Skeletal muscle satellite cell (primary cell): ENCODE measurements around the gene USP20.

Experiments
- H3K27me3 ChIP-seq: 2 replicates; pipeline ENCODE4 v1.7.0; 2013; ENCODE audit warnings: low read length; ENCODE audit not compliant: control insufficient read depth, insufficient read depth
- H3K36me3 ChIP-seq: 2 replicates; pipeline ENCODE4 v1.7.0; 2013; ENCODE audit warnings: mild to moderate bottlenecking, control low read depth, low read length; ENCODE audit not compliant: insufficient read depth
- H3K4me1 ChIP-seq: 2 replicates; pipeline ENCODE4 v1.7.0; 2013; ENCODE audit warnings: low read length; ENCODE audit not compliant: control insufficient read depth, insufficient read depth
- H3K4me2 ChIP-seq: 2 replicates; pipeline ENCODE4 v1.7.0; 2013; ENCODE audit warnings: mild to moderate bottlenecking, low read length
- H3K4me3 ChIP-seq: 2 replicates; pipeline ENCODE4 v1.7.0; 2013; ENCODE audit warnings: low read length
- H3K9ac ChIP-seq: 2 replicates; pipeline ENCODE4 v1.7.0; 2013; ENCODE audit warnings: mild to moderate bottlenecking, low read depth, low read length, moderate library complexity
- H3K9me3 ChIP-seq: replicated peaks from 2 replicates; pipeline ENCODE4 v1.7.0; 2013; ENCODE audit warnings: mild to moderate bottlenecking, control low read depth, low read length

USP20 gene

GRCh38 chr9:129841071-129841470, 5.8 kb downstream of the USP20 start:
- Histone ChIP-seq H3K9me3 (no peaks in the 10 kb centered on the region), H3K27me3 (no peaks in the 10 kb centered on the region), H3K4me2 (no peak overlapping the region), H3K4me3 (no peak overlapping the region), H3K36me3 (no peaks in the 10 kb centered on the region), H3K9ac (no peak overlapping the region), H3K4me1 (peaks cover 21% of the 10 kb centered on the region)

- H3K36me3 ChIP-seq, result no peaks in the 10 kb centered on the region
- no peaks in the 10 kb centered on the region for H3K9me3 ChIP-seq
- H3K4me3 ChIP-seq, result no peak overlapping the region
- H3K27me3 ChIP-seq, result no peaks in the 10 kb centered on the region
- H3K4me2 ChIP-seq, result no peak overlapping the region
- no peak overlapping the region for H3K9ac ChIP-seq
- no peaks in the 10 kb centered on the region for H3K4me1 ChIP-seq
Measured at GRCh38 chr9:129845373-129845772, 10.1 kb downstream of the USP20 start.

GRCh38 chr9:129848712-129849441, 13.6 kb downstream of the USP20 start:
- H3K9me3 ChIP-seq, result no peaks in the 10 kb centered on the region
- H3K9ac ChIP-seq, result no peak overlapping the region
- no peak overlapping the region for H3K4me2 ChIP-seq
- no peak overlapping the region for H3K4me3 ChIP-seq
- H3K27me3 ChIP-seq, result no peaks in the 10 kb centered on the region
- H3K4me1 ChIP-seq, result no peaks in the 10 kb centered on the region
- H3K36me3 ChIP-seq, result peaks cover 15% of the 10 kb centered on the region

GRCh38 chr9:129849901-129850300, 14.6 kb downstream of the USP20 start:
- Histone ChIP-seq H3K4me3 (no peak overlapping the region), H3K4me2 (no peak overlapping the region), H3K4me1 (no peaks in the 10 kb centered on the region), H3K36me3 (peaks cover 20% of the 10 kb centered on the region), H3K9me3 (no peaks in the 10 kb centered on the region), H3K9ac (no peak overlapping the region), H3K27me3 (no peaks in the 10 kb centered on the region)

GRCh38 chr9:129850821-129851550, 15.7 kb downstream of the USP20 start:
- peaks cover 24% of the 10 kb centered on the region for H3K36me3 ChIP-seq
- H3K4me2 ChIP-seq, result no peak overlapping the region
- H3K4me3 ChIP-seq, result no peak overlapping the region
- no peaks in the 10 kb centered on the region for H3K27me3 ChIP-seq
- no peaks in the 10 kb centered on the region for H3K9me3 ChIP-seq
- H3K4me1 ChIP-seq, result no peaks in the 10 kb centered on the region
- H3K9ac ChIP-seq, result no peak overlapping the region

GRCh38 chr9:129851821-129852220, 16.6 kb downstream of the USP20 start:
- Histone ChIP-seq H3K36me3 (peaks cover 24% of the 10 kb centered on the region), H3K9me3 (no peaks in the 10 kb centered on the region), H3K4me1 (no peaks in the 10 kb centered on the region), H3K4me3 (no peak overlapping the region), H3K4me2 (no peak overlapping the region), H3K9ac (no peak overlapping the region), H3K27me3 (no peaks in the 10 kb centered on the region)

- Histone ChIP-seq H3K4me3 (no peak overlapping the region), H3K9ac (no peak overlapping the region), H3K27me3 (no peaks in the 10 kb centered on the region), H3K4me1 (no peaks in the 10 kb centered on the region), H3K36me3 (peaks cover 24% of the 10 kb centered on the region), H3K9me3 (no peaks in the 10 kb centered on the region), H3K4me2 (no peak overlapping the region)
Measured at GRCh38 chr9:129852579-129852978, 17.3 kb downstream of the USP20 start.

GRCh38 chr9:129853614-129854013, 18.4 kb downstream of the USP20 start:
- Histone ChIP-seq H3K9ac (no peak overlapping the region), H3K27me3 (no peaks in the 10 kb centered on the region), H3K4me1 (no peaks in the 10 kb centered on the region), H3K4me3 (no peak overlapping the region), H3K4me2 (no peak overlapping the region), H3K36me3 (peaks cover 30% of the 10 kb centered on the region), H3K9me3 (no peaks in the 10 kb centered on the region)

- Histone ChIP-seq H3K4me3 (no peak overlapping the region), H3K9me3 (no peaks in the 10 kb centered on the region), H3K9ac (no peak overlapping the region), H3K36me3 (peaks cover 32% of the 10 kb centered on the region), H3K4me1 (no peaks in the 10 kb centered on the region), H3K27me3 (no peaks in the 10 kb centered on the region), H3K4me2 (no peak overlapping the region)
Measured at GRCh38 chr9:129854588-129855110, 19.4 kb downstream of the USP20 start.

GRCh38 chr9:129857207-129857606, 21.9 kb downstream of the USP20 start:
- Histone ChIP-seq H3K36me3 (peaks cover 45% of the 10 kb centered on the region), H3K4me2 (no peak overlapping the region), H3K4me1 (no peaks in the 10 kb centered on the region), H3K9me3 (no peaks in the 10 kb centered on the region), H3K4me3 (no peak overlapping the region), H3K27me3 (no peaks in the 10 kb centered on the region), H3K9ac (no peak overlapping the region)

- no peak overlapping the region for H3K4me2 ChIP-seq
- H3K9ac ChIP-seq, result no peak overlapping the region
- no peaks in the 10 kb centered on the region for H3K9me3 ChIP-seq
- no peaks in the 10 kb centered on the region for H3K27me3 ChIP-seq
- peaks cover 39% of the 10 kb centered on the region for H3K36me3 ChIP-seq
- no peaks in the 10 kb centered on the region for H3K4me1 ChIP-seq
- no peak overlapping the region for H3K4me3 ChIP-seq
Measured at GRCh38 chr9:129858167-129858962, 23.1 kb downstream of the USP20 start.
